BLaER1 (cell line): ENCODE measurements around the gene UPF3A.
"Not testable (repeated sequence)": the region's sequence is repeated elsewhere in the genome, so short reads cannot be mapped to it uniquely, and the experiment has no call there.

ENCODE experiments used
- H3K27ac ChIP-seq: shearing (Covaris generic); formaldehyde crosslinking; 2 replicates; pipeline ENCODE4 v1.8.1; 2022
- H3K27me3 ChIP-seq: shearing (Covaris generic); formaldehyde crosslinking; 2 replicates; pipeline ENCODE4 v1.8.1; 2022
- H3K36me3 ChIP-seq: shearing (Covaris generic); formaldehyde crosslinking; 2 replicates; pipeline ENCODE4 v1.8.1; 2022
- H3K4me1 ChIP-seq: shearing (Covaris generic); formaldehyde crosslinking; 2 replicates; pipeline ENCODE4 v1.8.1; 2022
- H3K4me2 ChIP-seq: shearing (Covaris generic); formaldehyde crosslinking; 2 replicates; pipeline ENCODE4 v1.8.1; 2022
- H3K4me3 ChIP-seq: shearing (Covaris generic); formaldehyde crosslinking; 2 replicates; pipeline ENCODE4 v1.8.1; 2022
- H3K9ac ChIP-seq: shearing (Covaris generic); formaldehyde crosslinking; 2 replicates; pipeline ENCODE4 v1.8.1; 2022
- H3K9me3 ChIP-seq: shearing (Covaris generic); formaldehyde crosslinking; 2 replicates; pipeline ENCODE4 v1.8.1; 2022
- H4K20me1 ChIP-seq: shearing (Covaris generic); formaldehyde crosslinking; 2 replicates; pipeline ENCODE4 v1.8.1; 2022
- Cebpa-rat ChIP-seq: shearing (Covaris generic); IDR thresholded peaks from 2 replicates; pipeline ENCODE4 v1.8.1; 2022

Gene UPF3A

GRCh38 chr13:114261328-114261965 lies 20.0 kb upstream of the UPF3A start:
- Histone ChIP-seq H4K20me1 (peaks cover 12% of the 10 kb centered on the region), H3K27ac (no peak overlapping the region), H3K36me3 (peaks cover 86% of the 10 kb centered on the region), H3K4me3 (no peak overlapping the region), H3K9ac (no peak overlapping the region), H3K4me1 (peaks cover 52% of the 10 kb centered on the region), H3K27me3 (no peaks in the 10 kb centered on the region), H3K4me2 (peak overlapping the region; percentile 85), H3K9me3 (no peaks in the 10 kb centered on the region)
- no peak for TF ChIP-seq Cebpa-rat

GRCh38 chr13:114263578-114263977 lies 17.8 kb upstream of the UPF3A start:
- Histone ChIP-seq H3K27me3 (no peaks in the 10 kb centered on the region), H4K20me1 (peaks cover 12% of the 10 kb centered on the region), H3K4me1 (peaks cover 60% of the 10 kb centered on the region), H3K27ac (peak overlapping the region; percentile 70), H3K9me3 (peaks cover 8% of the 10 kb centered on the region; the same call in 1 of the 2 replicates), H3K9ac (peak overlapping the region; percentile 51), H3K36me3 (peaks cover 88% of the 10 kb centered on the region), H3K4me2 (peak overlapping the region; percentile 85), H3K4me3 (peak overlapping the region; percentile 42; the same call in 1 of the 2 replicates)
- TF ChIP-seq Cebpa-rat: no peak

DNA sequence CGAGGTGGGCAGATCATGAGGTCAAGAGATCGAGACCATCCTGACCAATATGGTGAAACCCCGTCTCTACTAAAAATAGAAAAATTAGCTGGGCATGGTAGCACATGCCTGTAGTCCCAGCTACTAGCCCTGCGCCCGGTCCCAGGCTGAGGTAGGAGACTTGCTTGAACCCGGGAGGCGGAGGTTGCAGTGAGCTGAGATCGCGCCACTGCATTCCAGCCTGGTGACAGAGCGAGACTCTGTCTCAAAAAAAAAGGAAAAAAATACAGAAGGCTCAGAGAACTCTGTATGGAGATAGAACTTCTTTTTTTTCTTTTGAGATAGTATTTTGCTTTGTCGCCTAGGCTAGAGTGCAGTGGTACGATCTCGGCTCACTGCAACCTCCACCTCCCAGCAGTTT lies 17.1 kb upstream of the UPF3A start:
- Histone ChIP-seq H3K4me1 (peaks cover 60% of the 10 kb centered on the region), H3K4me2 (peak overlapping the region; percentile 85; the same call in 1 of the 2 replicates), H3K36me3 (peaks cover 88% of the 10 kb centered on the region), H4K20me1 (peaks cover 12% of the 10 kb centered on the region)
- H3K27ac ChIP-seq, H3K4me3 ChIP-seq, H3K9ac ChIP-seq, H3K9me3 ChIP-seq, H3K27me3 ChIP-seq: not testable (repeated sequence)

DNA sequence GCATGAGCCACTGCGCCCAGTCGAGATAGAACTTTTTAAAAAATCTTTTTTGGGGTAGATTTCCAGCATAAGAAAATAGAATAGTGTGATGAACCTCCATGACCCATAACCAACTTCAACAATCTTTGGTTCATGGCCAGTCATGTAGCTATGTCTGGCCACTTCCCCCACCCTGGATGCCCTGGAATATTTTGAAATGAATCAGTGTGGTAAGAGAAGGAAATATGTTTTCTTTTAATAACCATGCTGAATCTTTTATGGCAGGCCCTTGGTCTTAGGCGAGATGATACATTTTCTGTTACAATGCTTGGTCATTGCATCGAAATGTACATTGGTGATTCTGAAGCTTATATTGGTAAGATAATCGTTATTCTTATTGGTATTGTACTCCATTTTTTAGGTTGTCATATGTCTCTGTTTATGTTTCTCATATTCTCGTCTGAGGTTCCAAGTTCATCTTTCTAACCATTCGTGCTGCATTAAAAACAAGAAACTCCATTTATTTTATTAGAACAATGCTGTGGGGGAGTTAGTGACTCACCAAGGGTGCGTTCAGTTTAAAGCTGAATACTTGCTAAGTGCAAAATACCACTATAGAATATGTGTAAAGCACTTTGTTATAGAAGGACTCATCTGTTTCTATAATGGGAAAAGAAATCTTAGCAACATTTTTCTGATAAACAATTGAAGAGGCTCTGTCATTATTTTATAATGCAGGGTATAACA lies 16.4 kb upstream of the UPF3A start:
- no peak overlapping the region for H3K4me2 ChIP-seq
- no peak overlapping the region for H3K4me3 ChIP-seq
- H3K36me3 ChIP-seq: peaks cover 88% of the 10 kb centered on the region
- peaks cover 8% of the 10 kb centered on the region; the same call in 1 of the 2 replicates for H3K9me3 ChIP-seq
- TF ChIP-seq Cebpa-rat: no peak
- H3K27me3 ChIP-seq: no peaks in the 10 kb centered on the region
- H3K9ac ChIP-seq: no peak overlapping the region
- H4K20me1 ChIP-seq: peaks cover 10% of the 10 kb centered on the region
- H3K4me1 ChIP-seq: peaks cover 52% of the 10 kb centered on the region
- H3K27ac ChIP-seq: no peak overlapping the region

GRCh38 chr13:114266241-114266640 lies 15.2 kb upstream of the UPF3A start:
- no peak overlapping the region for H3K9ac ChIP-seq
- peaks cover 87% of the 10 kb centered on the region for H3K36me3 ChIP-seq
- no peak overlapping the region for H3K4me3 ChIP-seq
- peaks cover 8% of the 10 kb centered on the region; the same call in 1 of the 2 replicates for H3K9me3 ChIP-seq
- no peak for TF ChIP-seq Cebpa-rat
- H3K27me3 ChIP-seq: no peaks in the 10 kb centered on the region
- H4K20me1 ChIP-seq: peaks cover 6% of the 10 kb centered on the region
- H3K4me2 ChIP-seq: no peak overlapping the region
- H3K4me1 ChIP-seq: peaks cover 40% of the 10 kb centered on the region
- H3K27ac ChIP-seq: no peak overlapping the region

DNA sequence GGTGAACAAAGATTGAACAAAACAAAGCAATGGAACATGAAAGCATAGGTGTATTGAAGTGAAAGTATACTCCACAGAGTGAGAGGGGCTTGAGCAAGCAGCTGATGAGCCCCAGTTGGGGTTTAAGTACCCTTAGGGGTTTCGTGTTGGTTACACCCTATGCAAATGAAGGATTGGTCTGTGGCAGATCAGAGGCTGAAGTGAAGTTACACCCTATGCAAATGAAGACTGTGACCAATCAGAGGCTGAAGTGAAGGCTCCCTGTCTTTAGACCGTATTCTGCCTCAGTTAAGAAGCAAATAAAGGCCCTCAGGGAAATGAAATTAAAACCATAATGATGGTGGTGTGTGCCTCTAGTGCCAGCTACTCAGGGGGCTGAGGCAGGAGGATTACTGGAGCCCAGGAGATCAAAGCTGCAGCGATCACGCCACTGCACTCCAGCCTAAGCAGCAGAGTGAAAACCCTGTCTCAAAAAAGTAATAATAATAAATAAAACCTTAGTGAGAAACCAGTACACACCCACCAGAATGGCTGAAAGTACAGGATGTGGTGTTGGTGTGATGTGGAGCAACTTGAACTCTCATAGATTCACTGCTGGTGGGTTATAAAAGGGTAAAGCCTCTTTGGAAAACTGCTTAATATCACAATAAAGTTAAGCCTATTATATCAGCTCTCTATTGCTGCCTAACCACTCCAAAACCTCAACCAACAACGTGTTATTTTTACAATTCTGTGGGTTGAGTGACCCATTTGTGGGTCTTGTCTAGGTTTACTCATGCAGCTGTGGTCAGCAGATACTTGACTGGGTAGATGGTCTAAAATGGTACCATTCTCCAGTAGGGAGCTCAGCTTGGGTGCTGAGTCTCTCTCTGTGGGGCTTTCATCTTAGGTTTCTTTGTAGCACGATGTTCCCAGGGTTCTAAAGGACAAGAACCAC lies 12.8 kb upstream of the UPF3A start:
- H3K36me3 ChIP-seq: peaks cover 93% of the 10 kb centered on the region

DNA sequence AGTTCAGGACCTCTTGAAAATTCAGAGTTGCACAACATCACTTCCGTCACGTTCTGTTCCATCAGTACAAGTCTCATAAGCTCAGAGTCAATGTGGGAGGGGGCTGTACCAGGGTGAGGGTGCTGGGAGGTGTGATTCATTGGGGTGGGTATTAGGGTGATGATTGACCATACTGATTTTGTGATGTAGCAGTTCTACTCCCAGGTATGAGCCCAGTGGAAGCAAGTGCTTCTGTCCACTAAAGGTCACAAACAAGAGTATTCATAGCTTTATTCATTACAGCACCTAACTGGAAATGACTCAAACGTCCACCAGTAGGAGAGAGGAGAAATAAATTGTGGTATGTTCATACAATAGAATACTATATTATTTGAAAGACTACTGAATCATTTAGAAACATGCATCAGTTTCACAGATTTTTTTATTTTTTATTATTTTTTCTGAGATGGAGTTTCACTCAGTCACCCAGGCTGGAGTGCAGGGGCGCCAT lies 12.1 kb upstream of the UPF3A start:
- no peaks in the 10 kb centered on the region for H4K20me1 ChIP-seq
- no peak overlapping the region for H3K27ac ChIP-seq
- H3K4me2 ChIP-seq: no peak overlapping the region
- peaks cover 9% of the 10 kb centered on the region for H3K4me1 ChIP-seq
- peaks cover 8% of the 10 kb centered on the region; the same call in 1 of the 2 replicates for H3K9me3 ChIP-seq
- H3K27me3 ChIP-seq: no peaks in the 10 kb centered on the region
- no peak for TF ChIP-seq Cebpa-rat
- no peak overlapping the region for H3K4me3 ChIP-seq
- peaks cover 97% of the 10 kb centered on the region for H3K36me3 ChIP-seq
- no peak overlapping the region for H3K9ac ChIP-seq

More for the DNA sequence above, 12.8 kb upstream of the UPF3A start:
- peaks cover 8% of the 10 kb centered on the region; the same call in 1 of the 2 replicates for H3K9me3 ChIP-seq
- no peaks in the 10 kb centered on the region; the same call in 1 of the 2 replicates for H4K20me1 ChIP-seq
- H3K27me3 ChIP-seq: no peaks in the 10 kb centered on the region
- TF ChIP-seq Cebpa-rat: no peak
- peaks cover 17% of the 10 kb centered on the region for H3K4me1 ChIP-seq
- H3K9ac ChIP-seq: no peak overlapping the region
- H3K4me3 ChIP-seq: no peak overlapping the region
- H3K4me2 ChIP-seq: peak overlapping the region; percentile 4; the same call in 1 of the 2 replicates
- no peak overlapping the region for H3K27ac ChIP-seq

DNA sequence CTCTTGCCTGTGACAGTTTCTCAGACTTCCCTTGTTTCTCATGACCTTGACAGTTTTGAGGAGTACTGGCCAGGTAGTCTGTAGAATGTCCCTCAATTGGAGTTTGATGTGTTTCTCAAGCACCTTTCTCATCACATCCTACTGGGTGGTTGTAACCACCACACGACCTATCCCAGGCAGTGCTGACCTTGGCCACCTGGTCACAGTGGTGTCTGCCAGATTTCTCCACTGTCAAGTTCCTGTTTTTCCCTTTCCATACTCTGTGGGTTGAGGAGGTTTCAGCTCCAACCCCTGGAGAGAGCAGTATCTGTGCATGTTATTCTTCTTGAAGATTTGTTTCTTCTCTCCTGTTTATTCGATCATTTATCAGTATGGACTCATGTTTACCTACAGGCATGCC lies 8.4 kb upstream of the UPF3A start:
- peaks cover 88% of the 10 kb centered on the region for H3K36me3 ChIP-seq
- no peak for TF ChIP-seq Cebpa-rat

GRCh38 chr13:114275304-114275703 lies 6.1 kb upstream of the UPF3A start:
- H3K27ac ChIP-seq: no peak overlapping the region
- peaks cover 26% of the 10 kb centered on the region for H3K4me1 ChIP-seq
- no peaks in the 10 kb centered on the region for H3K27me3 ChIP-seq
- no peak overlapping the region for H3K9ac ChIP-seq
- no peak overlapping the region for H3K4me3 ChIP-seq
- H3K9me3 ChIP-seq: no peaks in the 10 kb centered on the region
- peaks cover 65% of the 10 kb centered on the region for H3K36me3 ChIP-seq
- H4K20me1 ChIP-seq: no peaks in the 10 kb centered on the region
- H3K4me2 ChIP-seq: no peak overlapping the region
- TF ChIP-seq Cebpa-rat: no peak

More for the DNA sequence above, 8.4 kb upstream of the UPF3A start:
- Histone ChIP-seq H3K27ac (no peak overlapping the region), H3K27me3 (no peaks in the 10 kb centered on the region), H3K9me3 (peaks cover 1% of the 10 kb centered on the region; the same call in 1 of the 2 replicates), H3K4me3 (no peak overlapping the region), H3K4me2 (no peak overlapping the region), H3K9ac (no peak overlapping the region), H3K4me1 (peaks cover 18% of the 10 kb centered on the region), H4K20me1 (no peaks in the 10 kb centered on the region)
